HG03095 (cell line): ENCODE data around the gene E2F7.

ENCODE experiments used
- ATAC-seq: cut with Tn5 transposase; IDR thresholded peaks from one replicate; pipeline ENCODE4 v1.9.1; 2021; ENCODE audit warnings: moderate library complexity; ENCODE audit not compliant: unreplicated experiment

Gene E2F7

GRCh38 chr12:77062846-77063461 is 2.4 kb downstream of the E2F7 start:
- peak; percentile 40 for ATAC-seq

GRCh38 chr12:77062396-77062795 is 3.0 kb downstream of the E2F7 start:
- ATAC-seq: no peak

GRCh38 chr12:77060883-77061240 is 4.5 kb downstream of the E2F7 start:
- peak; percentile 28 for ATAC-seq

- ATAC-seq: peak; percentile 55
Measured at GRCh38 chr12:77060136-77060882, 5.1 kb downstream of the E2F7 start.

- ATAC-seq: no peak
Measured at GRCh38 chr12:77058740-77059139, 6.6 kb downstream of the E2F7 start.

GRCh38 chr12:77054851-77055250 is 10.5 kb downstream of the E2F7 start:
- no peak for ATAC-seq

- no peak for ATAC-seq
Measured at GRCh38 chr12:77053259-77053658, 12.1 kb downstream of the E2F7 start.

GRCh38 chr12:77049767-77050353 is 15.5 kb downstream of the E2F7 start:
- ATAC-seq: peak; percentile 99

- no peak for ATAC-seq
Measured at GRCh38 chr12:77047341-77048109, 17.8 kb downstream of the E2F7 start.

- no peak for ATAC-seq
Measured at GRCh38 chr12:77046468-77046867, 18.9 kb downstream of the E2F7 start.

GRCh38 chr12:77045183-77045582 is 20.2 kb downstream of the E2F7 start:
- ATAC-seq: no peak

- ATAC-seq: no peak
Measured at GRCh38 chr12:77044721-77045120, 20.6 kb downstream of the E2F7 start.

- ATAC-seq: peak; percentile 65
Measured at GRCh38 chr12:77042833-77043232, 22.5 kb downstream of the E2F7 start.

GRCh38 chr12:77040231-77040630 is 25.1 kb downstream of the E2F7 start:
- no peak for ATAC-seq

GRCh38 chr12:77035226-77035625 is 30.1 kb downstream of the E2F7 start:
- no peak for ATAC-seq

- no peak for ATAC-seq
Measured at GRCh38 chr12:77033658-77034536, 31.5 kb downstream of the E2F7 start.

- ATAC-seq: no peak
Measured at GRCh38 chr12:77032406-77032805, 33.0 kb downstream of the E2F7 start.

GRCh38 chr12:77031745-77032144 is 33.6 kb downstream of the E2F7 start:
- no peak for ATAC-seq

GRCh38 chr12:77025782-77026314 is 39.5 kb downstream of the E2F7 start:
- ATAC-seq: no peak

GRCh38 chr12:77023501-77023900 is 41.9 kb downstream of the E2F7 start:
- ATAC-seq: no peak
